CD4-positive, alpha-beta T cell (primary cell): ENCODE measurements around the gene RTL1. TPM values are rescaled to one million over a fixed set of nuclear protein-coding genes. Genes with fewer than 3 reads are reported as not detected.
A peak's percentile ranks its signal among the peaks of the same experiment; 100 is the strongest.

Source experiments
- ATAC-seq: fragments of 200-7000 bp; cut with Tn5 transposase; one replicate; pipeline ENCODE4 v1.10.0; 2022; ENCODE audit warnings: mild to moderate bottlenecking; ENCODE audit not compliant: poor library complexity
- CTCF ChIA-PET: fragments of 350-600 bp; sonication (Branson Sonifier 250); formaldehyde crosslinking; loops from one replicate; lab custom pipeline; 2021; ENCODE audit warnings: antibody characterized with exemption, inconsistent platforms; lab: Charles Lee
- POLR2A ChIA-PET: fragments of 350-600 bp; sonication (Branson Sonifier 250); formaldehyde crosslinking; loops from one replicate; lab custom pipeline; 2021; ENCODE audit warnings: antibody characterized with exemption, inconsistent platforms; lab: Charles Lee
- DNase-seq, 14 experiments: peaks; one replicate each; pipeline ENCODE4 v3.0.0-alpha.2; 2013 to 2020; ENCODE audit warnings: mixed read lengths in 2 of 14
- H3K27ac ChIP-seq, 2 donors: one replicate each; pipeline versions ENCODE4 v1.5.1 to v1.7.0; 2013; ENCODE audit warnings: low read length in 2 of 2, low read depth in 1 of 2, mild to moderate bottlenecking in 1 of 2
- H3K27me3 ChIP-seq, 2 experiments: 1 replicate in 1 of 2; 2 replicates in 1 of 2; pipeline versions ENCODE4 v1.6.1 to v1.7.0; 2013; ENCODE audit warnings: low read length in 2 of 2, control low read depth in 1 of 2, mild to moderate bottlenecking in 1 of 2, moderate library complexity in 1 of 2; ENCODE audit not compliant: insufficient read depth in 2 of 2, control insufficient read depth in 1 of 2
- H3K36me3 ChIP-seq: one replicate; pipeline ENCODE4 v1.6.1; 2013; ENCODE audit warnings: low read length, control low read depth; ENCODE audit not compliant: insufficient read depth
- H3K4me1 ChIP-seq: one replicate; pipeline ENCODE4 v1.6.1; 2013; ENCODE audit warnings: low read length, control low read depth; ENCODE audit not compliant: insufficient read depth
- H3K4me3 ChIP-seq: one replicate; pipeline ENCODE4 v1.5.1; 2013; ENCODE audit warnings: mild to moderate bottlenecking, low read length, moderate library complexity
- H3K9me3 ChIP-seq, 2 experiments: 1 replicate in 1 of 2; 2 replicates in 1 of 2; pipeline versions ENCODE4 v1.6.1 to v1.7.0; 2013; ENCODE audit warnings: low read length in 2 of 2, mild to moderate bottlenecking in 2 of 2, control low read depth in 1 of 2, moderate library complexity in 1 of 2; ENCODE audit not compliant: control insufficient read depth in 1 of 2, insufficient read depth in 1 of 2
- H3K27ac Mint-ChIP-seq: one replicate; pipeline ENCODE4 v1.8.0; 2020; ENCODE audit warnings: mixed read lengths
- H3K27me3 Mint-ChIP-seq: one replicate; pipeline ENCODE4 v1.8.0; 2021; ENCODE audit warnings: mixed read lengths
- H3K36me3 Mint-ChIP-seq: one replicate; pipeline ENCODE4 v1.8.0; 2021; ENCODE audit warnings: low read depth, mixed read lengths
- H3K4me1 Mint-ChIP-seq: one replicate; pipeline ENCODE4 v1.8.0; 2021; ENCODE audit warnings: low read depth, mixed read lengths
- H3K4me3 Mint-ChIP-seq: one replicate; pipeline ENCODE4 v1.8.0; 2020; ENCODE audit warnings: mild to moderate bottlenecking, mixed read lengths
- H3K9me3 Mint-ChIP-seq: one replicate; pipeline ENCODE4 v1.8.0; 2020; ENCODE audit warnings: mixed read lengths
- intact Hi-C, 2 experiments: fragments of 100-400 bp; cut with DNase I in 1 of 2; cut with micrococcal nuclease in 1 of 2; formaldehyde crosslinking; loops; one replicate each; pipeline versions ENCODE4 v1.15.1 to v1.9.0; 2023 to 2025; cut with DNase I, micrococcal nuclease
- total RNA-seq, 174 experiments: library from RNA in 2 of 174; stranded (reverse) in 2 of 174; gene quantifications; one replicate each; pipeline ENCODE4 v1.2.3 and lab custom pipeline; 2021 to 2026
- TF ChIP-seq, protein P1 (sequence below): fragments of 200-600 bp; IDR thresholded peaks from one replicate; pipeline ENCODE4 v1.8.0; 2022; ENCODE audit warnings: antibody characterized with exemption, mild to moderate bottlenecking

RTL1 gene
- total RNA-seq, 2 experiments from 2014 or later = not detected

DNA sequence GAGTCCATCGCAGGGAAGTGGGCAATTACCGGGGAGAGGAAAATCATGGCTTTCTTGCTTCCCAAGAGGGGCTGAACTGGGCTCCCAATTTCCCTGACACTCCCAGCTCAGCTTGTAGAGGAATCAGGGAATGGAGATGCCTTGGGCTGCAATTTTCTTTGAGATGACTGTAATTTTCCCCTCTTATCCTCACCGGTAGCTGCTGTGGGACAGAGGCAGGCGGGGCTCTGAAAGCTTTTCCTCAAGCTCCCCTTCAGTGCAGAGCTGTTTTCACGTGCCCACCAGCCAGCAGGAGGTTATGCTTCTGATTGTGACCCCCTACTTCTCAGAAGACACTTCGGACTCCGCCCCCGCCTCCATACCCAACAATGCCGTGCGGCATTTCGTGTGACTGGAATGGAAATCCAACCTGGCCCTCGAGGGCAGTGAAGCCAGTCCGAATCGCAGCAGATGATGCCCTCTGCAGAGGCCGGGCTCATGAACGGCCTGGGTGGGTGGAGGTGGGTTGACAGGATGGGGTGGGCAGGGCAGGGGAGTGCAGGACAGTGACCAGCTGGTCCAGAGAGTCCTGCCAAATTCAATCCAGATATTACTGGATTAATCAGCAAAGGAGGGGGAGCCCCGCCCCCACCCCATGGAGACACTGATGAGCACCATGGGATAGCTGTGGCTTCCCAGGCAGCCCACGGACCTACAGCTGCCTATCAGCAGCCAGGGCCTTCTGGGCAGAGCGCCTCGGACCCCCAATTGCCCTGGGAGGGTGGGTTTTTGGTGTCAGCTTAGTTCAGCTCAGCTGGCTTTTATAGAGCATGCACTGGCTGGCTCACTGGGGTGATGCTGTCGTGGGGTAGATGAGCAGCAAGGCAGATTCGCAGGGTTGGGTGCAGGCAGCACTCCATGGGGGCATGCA lies 37.6 kb downstream of the RTL1 start:
- ChIA-PET CTCF (no interaction called here), POLR2A (no interaction called here)
- intact Hi-C loops = no loop called here
- Histone ChIP-seq H3K4me1 (no peaks in the 10 kb centered on the region), H3K36me3 (no peaks in the 10 kb centered on the region), H3K27ac (no peak overlapping the region), H3K4me3 (no peak overlapping the region), H3K27me3 (no peaks in the 10 kb centered on the region), H3K9me3 (peaks cover 0 to 7% of the 10 kb centered on the region in 2 experiments)
- H3K27ac Mint-ChIP-seq = no peak overlapping the region
- H3K27me3 Mint-ChIP-seq = no peaks in the 10 kb centered on the region
- no peak for ATAC-seq
- no peaks in the 10 kb centered on the region for H3K9me3 Mint-ChIP-seq
- TF ChIP-seq, protein P1, sequence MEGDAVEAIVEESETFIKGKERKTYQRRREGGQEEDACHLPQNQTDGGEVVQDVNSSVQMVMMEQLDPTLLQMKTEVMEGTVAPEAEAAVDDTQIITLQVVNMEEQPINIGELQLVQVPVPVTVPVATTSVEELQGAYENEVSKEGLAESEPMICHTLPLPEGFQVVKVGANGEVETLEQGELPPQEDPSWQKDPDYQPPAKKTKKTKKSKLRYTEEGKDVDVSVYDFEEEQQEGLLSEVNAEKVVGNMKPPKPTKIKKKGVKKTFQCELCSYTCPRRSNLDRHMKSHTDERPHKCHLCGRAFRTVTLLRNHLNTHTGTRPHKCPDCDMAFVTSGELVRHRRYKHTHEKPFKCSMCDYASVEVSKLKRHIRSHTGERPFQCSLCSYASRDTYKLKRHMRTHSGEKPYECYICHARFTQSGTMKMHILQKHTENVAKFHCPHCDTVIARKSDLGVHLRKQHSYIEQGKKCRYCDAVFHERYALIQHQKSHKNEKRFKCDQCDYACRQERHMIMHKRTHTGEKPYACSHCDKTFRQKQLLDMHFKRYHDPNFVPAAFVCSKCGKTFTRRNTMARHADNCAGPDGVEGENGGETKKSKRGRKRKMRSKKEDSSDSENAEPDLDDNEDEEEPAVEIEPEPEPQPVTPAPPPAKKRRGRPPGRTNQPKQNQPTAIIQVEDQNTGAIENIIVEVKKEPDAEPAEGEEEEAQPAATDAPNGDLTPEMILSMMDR = no peak
- H3K4me1 Mint-ChIP-seq = no peaks in the 10 kb centered on the region
- peak in 1 of 14 experiments; percentile 19 for DNase-seq
- no peaks in the 10 kb centered on the region for H3K36me3 Mint-ChIP-seq
- no peak overlapping the region for H3K4me3 Mint-ChIP-seq

DNA sequence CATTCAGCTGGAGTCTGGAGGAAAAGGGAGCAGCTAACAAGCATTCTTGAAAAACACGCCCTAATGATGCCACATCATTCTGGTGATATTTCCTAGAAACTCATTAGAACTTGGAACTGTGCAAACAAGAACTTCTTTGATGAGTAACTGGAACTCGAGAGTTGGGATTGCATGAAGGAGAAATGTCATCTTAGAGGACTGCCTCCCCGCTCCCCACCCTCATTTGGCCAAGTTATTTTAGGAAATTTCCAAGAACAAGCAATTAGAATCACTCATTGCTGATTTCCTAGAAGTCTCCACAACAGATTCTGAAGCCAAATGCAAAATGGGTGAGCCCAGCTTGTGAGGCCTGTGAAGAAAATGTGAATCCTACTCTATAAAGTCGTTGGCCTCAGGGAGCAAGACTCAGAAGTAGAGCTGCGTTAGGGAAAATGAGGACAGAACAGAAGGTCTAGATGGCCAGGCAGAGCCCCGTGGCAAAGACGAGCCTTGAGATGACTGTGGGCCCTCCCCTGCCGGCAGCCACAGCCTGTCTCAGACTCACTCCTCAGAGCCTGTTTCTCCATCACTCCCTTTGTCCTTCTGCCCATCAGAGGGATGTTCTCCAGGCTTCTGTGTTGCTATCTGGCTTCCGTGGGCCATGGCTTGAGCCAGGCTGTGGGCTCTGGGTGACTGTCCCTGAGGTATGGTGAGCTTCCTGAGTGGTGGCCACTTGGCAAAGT lies 38.4 kb downstream of the RTL1 start:
- Histone ChIP-seq H3K36me3 (no peaks in the 10 kb centered on the region), H3K4me1 (no peaks in the 10 kb centered on the region), H3K4me3 (no peak overlapping the region), H3K27me3 (no peaks in the 10 kb centered on the region), H3K9me3 (peaks cover 0 to 7% of the 10 kb centered on the region in 2 experiments), H3K27ac (no peak overlapping the region)
- TF ChIP-seq, protein P1 = no peak
- no peak for DNase-seq
- Mint-ChIP-seq H3K9me3 (no peaks in the 10 kb centered on the region), H3K4me1 (no peaks in the 10 kb centered on the region), H3K4me3 (no peak overlapping the region), H3K27me3 (peaks cover 2% of the 10 kb centered on the region), H3K36me3 (no peaks in the 10 kb centered on the region), H3K27ac (no peak overlapping the region)
- ChIA-PET POLR2A (interaction anchor here (0.7 kb wide), 1 partner anchor 9 kb away, joined by 3 read pairs; no protein-coding TSS in a partner anchor), CTCF (no interaction called here)
- intact Hi-C loops = no loop called here
- ATAC-seq = no peak

DNA sequence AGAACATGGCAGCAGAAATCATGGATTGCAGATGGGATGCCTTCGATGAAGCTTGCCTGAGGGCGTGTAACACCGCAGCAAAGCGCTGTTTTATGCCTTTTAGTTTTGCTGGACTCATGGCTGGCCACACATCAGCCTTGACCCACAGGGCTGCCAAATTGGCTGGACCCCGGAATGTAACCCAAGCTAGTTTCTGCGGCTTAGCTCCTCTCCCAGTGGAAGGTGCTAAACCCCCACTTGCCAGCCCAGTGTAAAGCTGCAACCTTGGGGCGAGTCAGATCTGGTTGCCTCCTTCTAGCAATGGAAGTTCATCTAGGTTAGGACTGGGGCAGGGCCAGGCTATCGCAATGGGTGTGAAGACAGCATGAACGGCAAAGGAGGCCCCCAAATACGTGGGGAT lies 39.3 kb downstream of the RTL1 start:
- no peaks in the 10 kb centered on the region for H3K36me3 ChIP-seq
- H3K4me1 ChIP-seq = no peaks in the 10 kb centered on the region
- ATAC-seq (no peak), DNase-seq (no peak)
- H3K36me3 Mint-ChIP-seq = no peaks in the 10 kb centered on the region
- no peak overlapping the region for H3K4me3 ChIP-seq
- no peaks in the 10 kb centered on the region for H3K4me1 Mint-ChIP-seq
- H3K27ac ChIP-seq = no peak overlapping the region
- ChIA-PET CTCF (no interaction called here), POLR2A (interaction anchor here (0.7 kb wide), 1 partner anchor 10 kb away, joined by 3 read pairs; no protein-coding TSS in a partner anchor)
- TF ChIP-seq, protein P1 = no peak
- H3K27me3 ChIP-seq = no peaks in the 10 kb centered on the region
- no peak overlapping the region for H3K27ac Mint-ChIP-seq
- intact Hi-C loops = no loop called here
- H3K4me3 Mint-ChIP-seq = no peak overlapping the region
- no peaks in the 10 kb centered on the region for H3K9me3 Mint-ChIP-seq
- peaks cover 7% of the 10 kb centered on the region for H3K27me3 Mint-ChIP-seq
- peaks cover 0 to 7% of the 10 kb centered on the region in 2 experiments for H3K9me3 ChIP-seq
